GM18873 (cell line): ENCODE results near the gene F2R.
"Not testable (repeated sequence)": the region's sequence is repeated elsewhere in the genome, so short reads cannot be mapped to it uniquely, and the experiment has no call there.

Experiments
- ATAC-seq: cut with Tn5 transposase; IDR thresholded peaks from one replicate; pipeline ENCODE4 v1.9.1; 2021; ENCODE audit warnings: mild to moderate bottlenecking, moderate library complexity, moderate number of reproducible peaks; ENCODE audit not compliant: unreplicated experiment, low FRiP score

Gene F2R

GRCh38 chr5:76747706-76748105 lies 31.8 kb downstream of the F2R start:
- ATAC-seq: no peak

- no peak for ATAC-seq
These were observed 35.4 kb downstream of the F2R start for GRCh38 chr5:76751291-76751690.

GRCh38 chr5:76754668-76755078 lies 38.7 kb downstream of the F2R start:
- no peak for ATAC-seq

GRCh38 chr5:76755779-76756637 lies 40.1 kb downstream of the F2R start:
- ATAC-seq: no peak

- no peak for ATAC-seq
These were observed 41.1 kb downstream of the F2R start for GRCh38 chr5:76757049-76757448.

- ATAC-seq: not testable (repeated sequence)
These were observed 45.2 kb downstream of the F2R start for GRCh38 chr5:76761118-76761517.

GRCh38 chr5:76762484-76762883 lies 46.6 kb downstream of the F2R start:
- no peak for ATAC-seq

GRCh38 chr5:76763136-76763535 lies 47.2 kb downstream of the F2R start:
- no peak for ATAC-seq

GRCh38 chr5:76764374-76764773 lies 48.4 kb downstream of the F2R start:
- ATAC-seq: no peak

GRCh38 chr5:76765249-76765648 lies 49.3 kb downstream of the F2R start:
- no peak for ATAC-seq

GRCh38 chr5:76766746-76767145 lies 50.8 kb downstream of the F2R start:
- ATAC-seq: no peak

GRCh38 chr5:76771041-76771440 lies 55.1 kb downstream of the F2R start:
- not testable (repeated sequence) for ATAC-seq

- ATAC-seq: no peak
These were observed 55.9 kb downstream of the F2R start for GRCh38 chr5:76771705-76772405.

GRCh38 chr5:76775921-76776320 lies 60.0 kb downstream of the F2R start:
- no peak for ATAC-seq

- ATAC-seq: no peak
These were observed 60.5 kb downstream of the F2R start for GRCh38 chr5:76776391-76776790.

GRCh38 chr5:76780616-76781015 lies 64.7 kb downstream of the F2R start:
- not testable (repeated sequence) for ATAC-seq

- ATAC-seq: no peak
These were observed 65.8 kb downstream of the F2R start for GRCh38 chr5:76781775-76782174.

- no peak for ATAC-seq
These were observed 66.5 kb downstream of the F2R start for GRCh38 chr5:76782444-76782843.
